ENCODE measurements around the gene UNC93B1. TPM values are rescaled to one million over a fixed set of nuclear protein-coding genes. Genes with fewer than 3 reads are reported as not detected.

The UNC93B1 gene
- total RNA-seq, 1 donor from 2014 or later: 12.3 TPM

Other genes with a start within 250 kb of the UNC93B1 start
- gene ALDH3B1, start 6.2 kb upstream of the UNC93B1 start, total RNA-seq: not detected in 2 replicates
- gene NDUFS8, start 26.6 kb upstream of the UNC93B1 start, total RNA-seq: 125 and 139 TPM in 2 replicates
- gene TCIRG1, start 34.9 kb upstream of the UNC93B1 start, total RNA-seq: 148 and 154 TPM in 2 replicates
- 16.9 and 20.4 TPM in 2 replicates for gene CHKA, start 117.3 kb upstream of the UNC93B1 start, total RNA-seq
- 31.5 and 34.0 TPM in 2 replicates for gene KMT5B, start 209.2 kb upstream of the UNC93B1 start, total RNA-seq

Measured in activated T-helper 2 cell treated with anti-CD3 and anti-CD28 coated beads, Interferon-gamma antibody, Interleukin-2, Interleukin-4, amounts not matched to agents 10 μg/mL and 5 μg/mL and 100 μg/mL, durations not matched to agents 14 hours and 24 hours and 36 hours (primary cell).